ENCODE data around the gene BHMT. TPM values are rescaled to one million over a fixed set of nuclear protein-coding genes. Genes with fewer than 3 reads are reported as not detected.

The BHMT gene
- total RNA-seq, 1 donor from 2014 or later, result not detected

- POLR2A ChIA-PET, result no interaction called here
- TF ChIP-seq CTCF (IDR thresholded peaks at IDR 0.05), result no peak
- intact Hi-C loops (cut with micrococcal nuclease), result no loop called here
Observed at GRCh38 chr5:79086116-79086515, 25.5 kb upstream of the BHMT start.

GRCh38 chr5:79088507-79088906 lies 23.1 kb upstream of the BHMT start:
- no peaks in the 10 kb centered on the region for H3K36me3 Mint-ChIP-seq (ENCODE audit: low read depth)
- DNase-seq (no peak), ATAC-seq (ENCODE audit: low read depth) (no peak)
- H3K9me3 Mint-ChIP-seq, result no peaks in the 10 kb centered on the region
- no peak for TF ChIP-seq CTCF (IDR thresholded peaks at IDR 0.05)
- H3K27me3 Mint-ChIP-seq, result peaks cover 5% of the 10 kb centered on the region
- ChIA-PET CTCF (interaction anchor here (0.9 kb wide), 1 partner anchor 45 kb away, joined by 3 read pairs; no protein-coding TSS in a partner anchor), POLR2A (interaction anchor here (0.8 kb wide), 1 partner anchor 10 kb away, joined by 6 read pairs; no protein-coding TSS in a partner anchor)
- intact Hi-C loops (cut with micrococcal nuclease), result no loop called here
- no peaks in the 10 kb centered on the region for H3K4me1 Mint-ChIP-seq
- H3K27ac Mint-ChIP-seq, result no peak overlapping the region
- H3K4me3 Mint-ChIP-seq, result no peak overlapping the region

More at GRCh38 chr5:79086116-79086515, 25.5 kb upstream of the BHMT start:
- CTCF ChIA-PET, result no interaction called here
- peaks cover 4% of the 10 kb centered on the region for H3K27me3 Mint-ChIP-seq
- no peak overlapping the region for H3K4me3 Mint-ChIP-seq
- no peak overlapping the region for H3K27ac Mint-ChIP-seq
- ATAC-seq (ENCODE audit: low read depth), result no peak
- DNase-seq, result no peak
- H3K36me3 Mint-ChIP-seq (ENCODE audit: low read depth), result no peaks in the 10 kb centered on the region
- H3K9me3 Mint-ChIP-seq, result no peaks in the 10 kb centered on the region
- H3K4me1 Mint-ChIP-seq, result no peaks in the 10 kb centered on the region

GRCh38 chr5:79091064-79091463 lies 20.5 kb upstream of the BHMT start:
- Mint-ChIP-seq H3K27me3 (peaks cover 5% of the 10 kb centered on the region), H3K4me1 (no peaks in the 10 kb centered on the region), H3K27ac (no peak overlapping the region), H3K4me3 (no peak overlapping the region), H3K9me3 (no peaks in the 10 kb centered on the region), H3K36me3 (ENCODE audit: low read depth) (no peaks in the 10 kb centered on the region)
- ATAC-seq (ENCODE audit: low read depth) (no peak), DNase-seq (no peak)
- CTCF ChIA-PET, result no interaction called here
- POLR2A ChIA-PET, result no interaction called here
- no peak for TF ChIP-seq CTCF (IDR thresholded peaks at IDR 0.05)
- intact Hi-C loops (cut with micrococcal nuclease), result no loop called here

DNA sequence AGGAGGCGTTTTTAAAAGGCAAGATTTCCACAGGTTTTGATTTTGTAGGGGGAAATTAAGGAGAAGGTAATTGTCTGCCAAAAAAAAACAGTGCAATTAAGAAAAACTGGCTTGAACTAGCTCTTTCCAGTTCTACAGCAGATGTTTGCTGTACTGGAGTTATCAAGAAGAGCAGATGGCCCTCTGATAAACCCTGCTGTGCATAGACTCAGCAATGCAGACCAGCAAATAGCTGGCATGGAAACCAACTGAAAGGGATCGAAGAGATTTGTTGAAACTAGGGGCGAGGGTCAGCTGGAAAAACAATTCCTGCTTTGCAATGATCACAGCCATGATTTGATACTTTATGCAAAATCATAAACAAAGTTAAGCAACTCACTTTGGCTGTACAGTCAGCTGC lies 17.8 kb upstream of the BHMT start:
- TF ChIP-seq CTCF (IDR thresholded peaks at IDR 0.05), result no peak
- Mint-ChIP-seq H3K9me3 (no peaks in the 10 kb centered on the region), H3K4me1 (no peaks in the 10 kb centered on the region), H3K36me3 (ENCODE audit: low read depth) (no peaks in the 10 kb centered on the region), H3K27me3 (peaks cover 5% of the 10 kb centered on the region), H3K27ac (no peak overlapping the region), H3K4me3 (no peak overlapping the region)
- CTCF ChIA-PET, result no interaction called here
- intact Hi-C loops (cut with micrococcal nuclease), result no loop called here
- POLR2A ChIA-PET, result no interaction called here
- DNase-seq (no peak), ATAC-seq (ENCODE audit: low read depth) (no peak)

DNA sequence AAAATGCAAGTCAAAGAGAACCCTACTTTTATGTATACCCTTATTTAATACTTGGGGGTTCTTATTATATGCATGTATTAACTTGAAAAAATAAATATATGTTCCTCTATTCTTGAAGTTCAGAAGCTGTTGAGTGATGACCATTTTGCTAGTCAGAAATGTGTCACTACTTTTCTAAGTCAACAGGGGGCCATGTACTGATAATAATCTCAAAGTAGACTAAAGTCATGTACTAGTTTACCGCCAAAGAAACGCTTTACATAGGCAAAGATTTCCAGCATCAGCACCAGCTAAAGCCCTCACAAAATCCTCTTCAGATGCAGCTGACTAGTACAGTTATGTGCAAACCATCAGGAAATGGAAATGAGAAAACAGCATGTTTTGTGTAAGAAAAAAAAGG lies 5.7 kb upstream of the BHMT start:
- peaks cover 47% of the 10 kb centered on the region for H3K27me3 Mint-ChIP-seq
- TF ChIP-seq CTCF (IDR thresholded peaks at IDR 0.05), result no peak
- H3K4me3 Mint-ChIP-seq, result no peak overlapping the region
- no peak overlapping the region for H3K27ac Mint-ChIP-seq
- no peaks in the 10 kb centered on the region for H3K36me3 Mint-ChIP-seq (ENCODE audit: low read depth)
- CTCF ChIA-PET, result interaction anchor here (0.7 kb wide), 1 partner anchor 23 kb away, joined by 3 read pairs; no protein-coding TSS in a partner anchor
- no peak for ATAC-seq (ENCODE audit: low read depth)
- POLR2A ChIA-PET, result no interaction called here
- no peak for DNase-seq
- H3K4me1 Mint-ChIP-seq, result no peaks in the 10 kb centered on the region
- intact Hi-C loops (cut with micrococcal nuclease), result no loop called here
- H3K9me3 Mint-ChIP-seq, result no peaks in the 10 kb centered on the region

All from activated B cell treated with CpG ODN at 0.5 μM for 24 hours (primary cell).